Raji (cell line): Measurements from ENCODE around the gene APBB2.

ENCODE experiments used
- POLR2A ChIP-seq: IDR thresholded peaks from 2 replicates; pipeline ENCODE4 v1.6.1; 2011; ENCODE audit warnings: low read depth, low read length, control low read depth; ENCODE audit not compliant: insufficient read depth

Gene APBB2

DNA sequence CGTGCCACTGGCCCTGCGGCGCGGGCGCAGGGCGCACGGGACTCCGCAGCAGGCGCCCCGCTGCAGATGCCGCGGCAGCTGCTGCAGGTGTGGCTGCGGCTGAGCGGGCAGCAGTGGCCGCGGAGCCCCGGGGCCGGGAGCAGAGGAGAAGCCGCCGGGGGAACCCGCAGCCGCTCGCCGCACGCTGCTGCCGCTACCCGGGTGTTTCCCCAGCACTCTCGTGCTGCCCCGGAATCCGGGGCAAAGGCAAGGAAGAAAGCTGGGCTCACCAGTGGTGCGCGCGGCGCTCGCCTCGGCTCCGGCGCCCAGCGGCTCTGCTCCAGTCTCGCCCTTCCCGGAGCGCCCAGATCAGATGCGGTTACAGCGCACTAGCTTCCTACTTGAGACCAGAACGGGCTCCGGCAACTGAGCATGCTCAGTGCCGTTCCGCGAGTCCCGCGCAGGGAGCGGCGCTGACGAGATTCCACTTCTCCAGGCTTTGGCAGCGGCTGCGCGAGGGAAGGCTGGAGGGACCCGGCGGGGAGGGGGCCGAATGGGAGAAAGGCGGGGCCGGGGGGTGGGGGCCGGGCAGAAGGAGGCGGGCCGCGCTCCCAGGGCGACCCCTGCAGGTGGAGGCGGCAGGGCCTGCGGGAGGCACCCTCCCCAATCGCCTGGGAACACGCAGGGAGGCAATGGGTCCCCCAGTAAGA lies at the start of gene APBB2:
TSS of gene APBB2 (minus strand) at position 407 of the 689 bp plus-strand sequence. CDS start 181,288 bp downstream, outside the sequence.
- TF ChIP-seq POLR2A, result peak; percentile 72

DNA sequence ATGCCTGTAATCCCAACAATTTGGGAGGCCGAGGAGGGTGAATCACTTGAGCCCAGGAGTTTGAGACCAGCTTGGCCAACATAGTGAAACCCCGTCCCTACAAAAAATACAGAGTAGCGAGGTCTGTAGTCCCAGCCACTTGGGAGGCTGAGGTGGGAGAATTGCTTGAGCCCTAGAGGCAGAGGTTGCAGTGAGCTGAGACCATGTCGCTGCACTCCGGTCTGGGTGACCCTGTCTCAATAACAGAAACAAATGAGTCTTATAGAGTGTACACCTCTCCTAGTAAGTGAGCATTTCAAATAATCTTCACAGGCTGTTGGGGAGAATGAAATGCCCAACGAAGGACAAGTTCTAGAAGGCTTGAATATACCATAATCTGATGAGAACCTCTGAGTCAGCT lies 47.9 kb upstream of the APBB2 start:
- TF ChIP-seq POLR2A, result no peak

DNA sequence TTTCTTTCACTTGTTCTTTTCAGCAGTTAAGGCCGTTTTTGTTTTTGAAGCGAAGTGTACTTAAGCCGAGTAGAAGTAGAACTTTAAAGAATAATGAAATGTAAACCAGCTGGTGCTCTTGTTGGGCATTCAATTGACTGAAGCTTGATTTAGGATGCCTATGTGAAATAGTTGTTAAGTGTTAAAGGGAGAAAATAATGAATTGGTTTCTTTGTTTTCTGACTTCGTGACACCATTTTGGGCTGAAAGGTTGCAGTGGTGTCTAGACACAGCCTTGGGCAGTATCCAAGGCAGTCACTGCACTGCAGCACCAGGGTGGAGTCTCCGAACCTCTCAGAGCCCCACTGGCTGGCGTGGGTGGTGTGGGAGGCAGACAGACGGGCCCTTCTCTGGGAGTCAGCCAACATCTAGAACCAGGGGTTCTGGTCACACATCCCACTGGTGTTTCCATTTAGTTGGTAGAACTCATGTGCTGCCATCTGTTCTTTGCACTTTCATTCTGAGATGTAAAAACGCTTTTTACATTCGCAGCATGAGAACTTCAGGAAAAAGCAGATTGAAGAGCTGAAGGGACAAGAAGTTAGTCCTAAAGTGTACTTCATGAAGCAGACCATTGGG lies 45.9 kb upstream of the APBB2 start:
- TF ChIP-seq POLR2A, result no peak

DNA sequence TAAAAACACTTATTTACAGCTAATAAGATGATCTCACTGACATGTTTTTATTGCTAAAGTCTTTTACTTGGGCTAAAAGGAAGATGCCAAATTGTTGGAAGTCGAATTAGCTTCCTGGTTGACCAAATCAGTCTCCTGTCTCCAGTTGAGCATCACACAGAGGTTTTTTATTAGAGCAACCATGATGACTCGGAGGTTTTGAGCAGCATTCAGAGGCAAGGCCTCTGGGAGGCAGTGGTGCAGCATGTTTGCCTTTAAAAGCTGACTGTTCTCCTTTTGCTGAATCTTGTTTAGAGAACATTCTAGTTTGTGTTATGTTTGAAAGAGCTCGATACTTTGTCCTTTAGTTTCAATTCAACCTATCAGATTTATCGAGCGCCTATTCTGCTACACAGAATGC lies 44.4 kb upstream of the APBB2 start:
- TF ChIP-seq POLR2A, result no peak

DNA sequence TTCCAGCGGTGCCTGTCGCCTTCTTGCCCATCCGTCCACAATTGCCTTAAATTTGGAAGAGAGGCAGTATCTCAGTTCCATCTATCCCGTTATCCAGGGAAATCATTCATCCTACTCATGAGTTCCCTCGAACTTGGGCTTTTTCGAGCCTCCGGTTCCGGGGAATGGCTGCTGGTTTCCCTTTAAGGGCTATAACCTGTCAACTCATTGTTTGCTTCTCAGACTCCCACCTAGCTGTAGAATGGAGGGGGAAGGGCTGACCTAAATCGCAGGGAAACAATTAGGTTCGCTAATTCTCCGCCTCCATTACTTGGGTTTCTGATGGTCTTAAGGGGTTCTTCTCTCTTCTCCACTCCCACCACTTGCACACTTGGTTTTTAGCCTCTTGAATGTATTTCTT lies 43.6 kb upstream of the APBB2 start:
- no peak for TF ChIP-seq POLR2A

DNA sequence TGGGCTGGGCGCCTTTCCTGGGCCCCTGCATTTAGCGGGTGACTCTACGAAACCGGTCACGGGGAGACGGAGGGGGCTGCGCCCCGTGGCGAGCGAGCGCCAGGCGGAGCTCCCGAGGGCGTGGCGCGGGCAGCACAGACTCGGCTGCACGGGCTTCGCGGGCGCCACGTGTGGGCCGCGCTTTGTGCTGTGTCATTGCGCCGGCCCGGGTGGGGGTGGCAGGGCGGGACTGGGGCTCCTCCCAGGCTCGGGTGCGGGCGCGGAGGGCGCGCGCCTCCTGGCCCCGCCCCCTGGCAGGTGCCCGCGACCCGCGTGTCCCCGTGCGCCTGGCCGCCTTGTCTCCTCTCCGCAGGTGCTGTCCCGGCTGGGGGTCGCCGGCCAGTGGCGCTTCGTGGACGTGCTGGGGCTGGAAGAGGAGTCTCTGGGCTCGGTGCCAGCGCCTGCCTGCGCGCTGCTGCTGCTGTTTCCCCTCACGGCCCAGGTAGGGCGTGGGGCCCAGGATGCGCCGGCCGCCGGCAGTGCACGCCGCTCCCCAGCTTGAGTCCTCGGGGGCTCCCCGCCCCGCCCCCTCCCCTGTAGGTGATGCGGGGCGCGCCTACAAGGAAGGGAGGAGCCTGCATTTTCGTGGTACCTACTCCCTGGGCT lies 43.0 kb upstream of the APBB2 start:
- TF ChIP-seq POLR2A, result no peak

DNA sequence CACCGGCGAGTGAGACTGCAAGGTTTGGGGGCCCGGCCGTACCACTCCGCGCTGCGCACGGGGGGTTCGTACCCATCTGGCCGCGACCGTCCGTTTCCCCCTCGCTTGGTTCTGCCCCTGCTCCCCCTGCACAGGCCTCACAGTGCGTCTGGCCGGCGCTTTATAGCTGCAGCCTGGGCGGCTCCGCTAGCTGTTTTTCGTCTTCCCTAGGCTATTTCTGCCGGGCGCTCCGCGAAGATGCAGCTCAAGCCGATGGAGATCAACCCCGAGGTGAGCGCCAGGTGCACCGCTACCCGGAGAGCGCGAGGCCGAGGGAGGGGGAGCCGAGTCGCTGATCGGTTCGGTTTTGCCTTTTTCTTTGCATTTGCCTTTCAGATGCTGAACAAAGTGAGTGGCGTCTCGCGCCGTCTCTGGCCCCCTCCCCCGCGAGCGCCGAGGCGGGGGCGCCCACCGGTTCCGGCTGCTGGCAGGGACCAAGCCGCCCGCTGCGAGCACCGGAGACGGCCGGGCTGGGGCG lies 42.5 kb upstream of the APBB2 start, which contains the start of gene UCHL1:
TSS of gene UCHL1 (plus strand) at position 189 of the 517 bp plus-strand sequence. CDS start at position 238, 49 bp downstream.
- TF ChIP-seq POLR2A, result peak; percentile 94

DNA sequence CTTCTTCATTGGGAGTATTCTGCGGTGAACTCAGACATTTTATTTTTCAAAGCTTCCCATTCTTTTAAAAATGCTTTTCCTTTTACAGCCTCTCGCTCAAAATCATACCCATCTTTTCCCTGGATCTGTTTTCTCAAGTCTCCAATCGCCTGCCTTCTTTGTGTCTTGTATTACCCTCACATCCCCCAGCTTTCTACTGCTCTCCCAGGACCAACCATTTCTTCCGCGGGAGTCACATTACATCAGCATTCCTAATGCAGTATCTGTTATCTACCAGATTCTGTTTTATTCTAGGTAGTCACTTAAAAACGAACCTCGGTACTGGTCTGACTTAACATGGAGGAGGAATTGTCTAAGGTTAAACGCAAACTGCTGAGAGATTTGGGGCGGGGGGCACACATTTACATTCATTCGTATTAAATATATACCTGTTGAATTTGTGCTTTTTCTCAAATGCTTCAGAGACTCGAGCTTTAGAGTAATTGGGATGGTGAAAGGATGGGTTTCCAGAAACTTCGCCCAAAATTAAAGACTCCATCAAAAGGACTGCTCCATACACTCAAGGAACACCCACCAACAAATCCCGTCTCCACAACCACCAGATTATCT lies 41.9 kb upstream of the APBB2 start:
- no peak for TF ChIP-seq POLR2A

DNA sequence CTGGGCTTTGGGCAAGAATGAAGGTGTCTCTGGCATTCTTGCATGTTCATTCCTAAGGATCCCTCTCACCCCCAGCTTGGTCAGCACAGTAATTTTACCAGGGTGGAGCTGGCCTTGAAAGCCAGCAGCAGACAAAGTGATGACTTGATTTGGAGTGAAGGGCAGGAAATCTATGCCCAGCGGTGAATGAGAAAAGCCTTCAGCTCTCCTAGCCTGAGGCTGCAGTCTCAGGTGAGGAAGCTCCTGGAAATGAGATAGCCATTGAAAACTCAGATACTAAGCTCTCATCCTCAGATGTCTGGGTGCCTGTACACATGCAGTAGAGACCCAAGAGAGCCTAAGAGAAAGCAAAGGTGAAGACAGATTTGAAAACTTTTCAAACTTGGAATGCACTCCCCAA lies 31.6 kb upstream of the APBB2 start:
- no peak for TF ChIP-seq POLR2A

DNA sequence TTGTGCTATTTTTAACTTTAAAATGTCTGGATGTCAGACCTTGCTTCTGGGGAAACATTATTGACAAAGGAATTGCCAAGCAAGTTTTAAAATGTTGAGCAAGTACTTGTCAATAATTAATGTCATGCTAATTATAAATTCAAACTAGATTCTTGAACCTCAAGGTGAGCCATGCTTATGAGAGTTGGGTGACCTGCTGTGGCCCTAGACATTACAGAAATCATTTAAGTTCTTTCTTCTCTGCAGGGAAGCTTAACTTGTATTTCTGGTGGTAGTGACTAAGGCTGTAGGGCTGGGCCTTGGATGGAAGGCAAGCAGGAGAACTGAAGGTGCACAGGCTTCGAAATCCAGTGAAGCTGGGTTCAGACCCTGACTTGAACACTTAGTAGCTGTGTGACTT lies 27.6 kb upstream of the APBB2 start:
- no peak for TF ChIP-seq POLR2A

DNA sequence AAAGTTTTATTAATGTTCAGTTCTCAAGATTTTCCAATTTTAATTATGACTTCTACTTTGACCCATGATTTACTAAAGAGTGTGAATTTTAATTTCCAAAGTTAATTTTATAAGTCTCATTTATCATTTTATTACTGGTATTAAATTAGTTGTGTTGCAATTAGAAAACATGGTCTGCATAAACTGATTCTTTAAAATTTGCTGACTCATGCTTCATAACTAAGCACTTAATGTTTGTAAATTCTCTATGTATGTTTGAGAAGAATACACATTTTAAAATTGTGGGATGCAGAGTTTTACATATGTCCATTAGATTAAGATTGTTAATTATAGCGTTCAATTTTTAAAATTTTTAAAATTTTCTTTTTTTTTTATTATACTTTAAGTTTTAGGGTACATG lies 22.2 kb upstream of the APBB2 start:
- TF ChIP-seq POLR2A, result no peak

DNA sequence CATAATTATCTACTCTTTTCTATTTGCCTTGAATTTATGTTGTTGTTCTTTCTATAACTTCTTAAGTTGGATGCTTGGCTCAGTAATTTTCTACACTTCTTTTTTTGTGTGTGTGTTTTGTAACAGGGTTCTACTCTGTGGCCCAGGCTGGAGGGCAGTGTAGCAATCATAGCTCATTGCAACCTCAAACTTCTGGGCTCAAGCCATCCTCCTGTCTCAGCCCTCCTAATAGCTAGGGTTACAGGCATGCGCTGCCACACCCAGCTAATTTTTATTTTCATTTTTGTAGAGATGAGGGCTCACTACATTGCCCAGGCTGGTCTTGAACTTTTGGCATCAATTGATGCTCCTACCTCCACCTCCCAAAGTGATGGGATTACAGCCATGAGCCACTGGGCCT lies 21.7 kb upstream of the APBB2 start:
- TF ChIP-seq POLR2A, result no peak

DNA sequence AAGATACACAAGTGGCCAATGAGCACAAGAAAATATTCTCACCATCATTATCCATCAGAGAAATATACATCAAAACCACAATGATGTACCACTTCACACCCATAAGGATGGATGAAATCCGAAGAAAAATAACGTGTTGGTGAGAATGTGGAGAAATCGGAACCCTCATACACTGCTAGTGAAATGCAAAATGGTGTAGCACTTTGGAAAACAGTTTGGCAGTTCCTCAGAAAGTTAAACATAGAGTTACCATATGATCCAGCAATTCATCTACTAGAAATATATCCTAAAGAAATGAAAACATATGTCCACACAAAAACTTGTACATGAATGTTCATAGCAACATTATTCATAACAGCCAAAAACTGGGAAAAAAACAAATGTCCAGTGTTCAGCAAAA lies 18.5 kb upstream of the APBB2 start:
- no peak for TF ChIP-seq POLR2A

DNA sequence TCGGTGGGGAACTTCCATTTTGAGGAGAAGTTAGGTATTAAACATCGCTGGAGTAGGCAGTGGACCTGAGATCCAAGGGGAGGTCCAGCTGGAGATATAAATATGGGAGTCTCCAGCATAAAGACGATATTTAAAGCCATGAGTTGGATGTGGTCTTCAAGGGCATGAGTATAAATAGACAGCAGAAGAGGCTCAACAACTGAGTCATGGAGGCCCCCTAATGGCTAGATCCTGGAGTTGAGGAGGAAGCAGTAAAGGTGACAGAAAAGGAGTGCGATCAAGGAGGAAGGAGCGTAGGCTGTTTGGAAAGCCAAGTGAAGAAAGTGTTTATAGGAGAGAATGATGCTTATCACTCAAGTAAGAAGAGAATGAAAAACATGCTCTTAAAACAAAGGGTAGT lies 18.1 kb upstream of the APBB2 start:
- no peak for TF ChIP-seq POLR2A

DNA sequence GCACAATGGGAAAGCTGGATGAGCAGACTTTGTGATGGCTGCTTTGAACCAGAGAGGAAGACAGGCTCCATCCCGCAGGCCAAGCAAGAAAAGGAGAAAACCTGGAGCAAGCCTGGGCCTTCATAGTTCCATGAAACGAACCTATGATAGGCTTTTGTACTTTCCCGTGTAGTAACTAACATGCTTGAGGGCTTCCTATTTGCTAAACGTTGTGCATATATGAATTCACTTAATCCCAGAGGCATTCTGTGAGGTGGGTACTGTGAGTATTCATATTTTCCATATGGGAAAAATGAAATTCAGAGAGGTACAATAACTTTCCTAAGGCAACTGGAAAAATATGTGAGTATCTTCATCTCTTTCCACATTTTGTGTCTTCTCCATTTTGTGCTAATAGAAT lies 13.6 kb upstream of the APBB2 start:
- no peak for TF ChIP-seq POLR2A
